SU-DHL-6 (cell line): ENCODE data around the gene MKX.

ENCODE experiments used
- H2AFZ ChIP-seq: fragments of 200-600 bp; sonication (generic); 2 replicates; pipeline ENCODE4 v1.6.1; 2014; ENCODE audit warnings: low read depth, mild to moderate bottlenecking, moderate library complexity, mixed read lengths, antibody characterized with exemption, low read length; ENCODE audit not compliant: severe bottlenecking
- H3F3A ChIP-seq: fragments of 200-600 bp; shearing (Covaris generic); 2 replicates; pipeline ENCODE4 v1.6.0; 2016; ENCODE audit warnings: antibody characterized with exemption, mild to moderate bottlenecking; ENCODE audit not compliant: insufficient read depth
- H3K27ac ChIP-seq: fragments of 200-600 bp; sonication (generic); 2 replicates; pipeline ENCODE4 v1.5.1; 2016; ENCODE audit warnings: low read depth, mild to moderate bottlenecking, low read length, moderate library complexity, mixed read lengths
- H3K27me3 ChIP-seq: fragments of 200-600 bp; sonication (generic), shearing (Covaris generic); 2 replicates; pipeline ENCODE4 v1.6.0; 2014; ENCODE audit warnings: mild to moderate bottlenecking, low read length
- H3K36me3 ChIP-seq: fragments of 200-600 bp; sonication (generic); 2 replicates; pipeline ENCODE4 v1.6.1; 2014; ENCODE audit warnings: mild to moderate bottlenecking, low read length, mixed read lengths
- H3K4me2 ChIP-seq: fragments of 300-600, 200-600 bp; shearing (Covaris generic), sonication (generic); 2 replicates; pipeline ENCODE4 v1.6.0; 2014; ENCODE audit warnings: low read length, low read depth, mild to moderate bottlenecking; ENCODE audit not compliant: poor library complexity, severe bottlenecking
- H3K4me3 ChIP-seq: fragments of 200-600 bp; sonication (generic); 2 replicates; pipeline ENCODE4 v1.5.1; 2014; ENCODE audit warnings: antibody characterized with exemption, low read length, mild to moderate bottlenecking, mixed read lengths; ENCODE audit not compliant: insufficient read depth, poor library complexity, severe bottlenecking
- H3K79me2 ChIP-seq: fragments of 200-600 bp; sonication (generic); 2 replicates; pipeline ENCODE4 v1.6.1; 2014; ENCODE audit warnings: mild to moderate bottlenecking, low read length, moderate library complexity; ENCODE audit not compliant: insufficient read depth
- H3K9ac ChIP-seq: fragments of 200-600 bp; sonication (generic); 2 replicates; pipeline ENCODE4 v1.7.0; 2014; ENCODE audit warnings: mild to moderate bottlenecking, low read length
- H3K9me2 ChIP-seq: fragments of 200-600 bp; sonication (generic); replicated peaks from 2 replicates; pipeline ENCODE4 v1.6.1; 2014; ENCODE audit warnings: low read length; ENCODE audit not compliant: insufficient read depth
- H3K9me3 ChIP-seq: fragments of 200-600 bp; sonication (generic); 2 replicates; pipeline ENCODE4 v1.6.1; 2014; ENCODE audit warnings: low read length, mixed read lengths; ENCODE audit not compliant: insufficient read depth
- H4K20me1 ChIP-seq: fragments of 200-600 bp; sonication (generic); 2 replicates; pipeline ENCODE4 v1.6.1; 2014; ENCODE audit warnings: low read depth, mild to moderate bottlenecking, antibody characterized with exemption, low read length, moderate library complexity, mixed read lengths
- CTCF ChIP-seq: fragments of 200-600 bp; sonication (generic); IDR thresholded peaks from one replicate; pipeline ENCODE4 v1.5.1; 2017; ENCODE audit warnings: antibody characterized with exemption, mild to moderate bottlenecking, low read length, moderate library complexity; ENCODE audit not compliant: insufficient read depth, poor library complexity, severe bottlenecking
- EZH2phosphoT487 ChIP-seq: fragments of 200-600 bp; sonication (generic), shearing (Covaris generic); conservative IDR thresholded peaks from 2 replicates; pipeline ENCODE4 v1.6.1; 2018; ENCODE audit warnings: mild to moderate bottlenecking, antibody characterized with exemption, low read length, moderate library complexity, mixed read lengths

Gene MKX

GRCh38 chr10:27699776-27700175 lies 45.8 kb downstream of the MKX start:
- Histone ChIP-seq H4K20me1 (no peaks in the 10 kb centered on the region), H3K27me3 (no peaks in the 10 kb centered on the region), H3K9me2 (no peaks in the 10 kb centered on the region), H3K27ac (no peak overlapping the region), H3F3A (no peaks in the 10 kb centered on the region), H3K36me3 (no peaks in the 10 kb centered on the region), H3K9ac (no peak overlapping the region), H3K4me2 (no peak overlapping the region), H3K4me3 (no peak overlapping the region), H3K79me2 (no peaks in the 10 kb centered on the region), H3K9me3 (no peaks in the 10 kb centered on the region), H2AFZ (no peak overlapping the region)
- no peak for TF ChIP-seq CTCF
- TF ChIP-seq EZH2phosphoT487, result no peak

DNA sequence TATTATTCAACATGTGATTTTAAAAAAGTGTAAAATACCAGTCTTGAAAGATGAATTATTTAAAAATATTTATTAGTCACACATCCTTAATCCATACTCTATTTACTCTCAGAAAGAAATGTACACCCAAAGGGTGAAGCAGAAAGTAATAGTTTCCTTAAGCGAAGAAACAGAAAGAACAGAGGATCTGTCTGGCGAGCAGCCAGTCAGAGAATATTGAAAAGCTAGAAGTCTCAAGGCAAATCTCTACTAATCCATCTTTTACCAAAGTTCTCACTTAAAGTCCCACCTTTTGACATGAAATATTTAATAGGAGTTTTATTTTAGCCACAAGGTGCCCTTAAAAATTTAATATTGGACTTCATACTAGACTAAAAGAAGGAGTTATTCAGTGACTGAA lies 46.7 kb downstream of the MKX start:
- H3K79me2 ChIP-seq, result no peaks in the 10 kb centered on the region
- no peak overlapping the region for H2AFZ ChIP-seq
- H4K20me1 ChIP-seq, result no peaks in the 10 kb centered on the region
- H3K4me3 ChIP-seq, result no peak overlapping the region
- H3K27me3 ChIP-seq, result no peaks in the 10 kb centered on the region
- no peaks in the 10 kb centered on the region for H3K9me2 ChIP-seq
- H3K27ac ChIP-seq, result no peak overlapping the region
- H3K9ac ChIP-seq, result no peak overlapping the region
- no peaks in the 10 kb centered on the region for H3K9me3 ChIP-seq
- no peak overlapping the region for H3K4me2 ChIP-seq
- no peaks in the 10 kb centered on the region for H3K36me3 ChIP-seq
- no peaks in the 10 kb centered on the region for H3F3A ChIP-seq
- TF ChIP-seq EZH2phosphoT487 (no peak), CTCF (no peak)

GRCh38 chr10:27696466-27696865 lies 49.2 kb downstream of the MKX start:
- Histone ChIP-seq H3K36me3 (no peaks in the 10 kb centered on the region), H3F3A (no peaks in the 10 kb centered on the region), H3K4me3 (no peak overlapping the region), H3K9me2 (no peaks in the 10 kb centered on the region), H4K20me1 (no peaks in the 10 kb centered on the region), H3K27me3 (no peaks in the 10 kb centered on the region), H3K79me2 (no peaks in the 10 kb centered on the region), H3K9me3 (no peaks in the 10 kb centered on the region), H3K9ac (no peak overlapping the region), H3K4me2 (no peak overlapping the region), H2AFZ (no peak overlapping the region), H3K27ac (no peak overlapping the region)
- no peak for TF ChIP-seq EZH2phosphoT487
- TF ChIP-seq CTCF, result no peak

GRCh38 chr10:27695706-27696105 lies 49.9 kb downstream of the MKX start:
- Histone ChIP-seq H3K79me2 (no peaks in the 10 kb centered on the region), H2AFZ (no peak overlapping the region), H3K9me3 (no peaks in the 10 kb centered on the region), H3K4me3 (no peak overlapping the region), H3K27me3 (no peaks in the 10 kb centered on the region), H3K27ac (no peak overlapping the region), H3K36me3 (no peaks in the 10 kb centered on the region), H3F3A (no peaks in the 10 kb centered on the region), H3K4me2 (no peak overlapping the region), H4K20me1 (no peaks in the 10 kb centered on the region), H3K9ac (no peak overlapping the region), H3K9me2 (no peaks in the 10 kb centered on the region)
- TF ChIP-seq EZH2phosphoT487, result no peak
- TF ChIP-seq CTCF, result no peak
